ENCODE measurements around the gene ASIC2.

Gene ASIC2

GRCh38 chr17:32998111-32998886, 294.8 kb downstream of the ASIC2 start:
- no peaks in the 10 kb centered on the region for H3K9me3 ChIP-seq (ENCODE audit: control insufficient read depth, insufficient read depth, low read depth, low read length)
- ChIA-PET CTCF (interaction anchor here (0.6 to 3.5 kb wide), 41 partner anchors 11 to 695 kb away, joined by 3 to 19 read pairs (median 4); partner anchors contain the start of gene MYO1D), POLR2A (no interaction called here)
- H3K27ac ChIP-seq (ENCODE audit: extremely low read depth, low read depth, low read length), result no peak overlapping the region
- no peaks in the 10 kb centered on the region for H3K36me3 ChIP-seq (ENCODE audit: control insufficient read depth in 2 of 2, insufficient read depth in 1 of 2, low read length in 2 of 2)
- H3K4me3 ChIP-seq (ENCODE audit: low read depth, low read length), result peak overlapping the region; percentile 26
- no peaks in the 10 kb centered on the region for H3K4me1 ChIP-seq (ENCODE audit: control insufficient read depth, insufficient read depth, low read length)
- TF ChIP-seq, protein P1, sequence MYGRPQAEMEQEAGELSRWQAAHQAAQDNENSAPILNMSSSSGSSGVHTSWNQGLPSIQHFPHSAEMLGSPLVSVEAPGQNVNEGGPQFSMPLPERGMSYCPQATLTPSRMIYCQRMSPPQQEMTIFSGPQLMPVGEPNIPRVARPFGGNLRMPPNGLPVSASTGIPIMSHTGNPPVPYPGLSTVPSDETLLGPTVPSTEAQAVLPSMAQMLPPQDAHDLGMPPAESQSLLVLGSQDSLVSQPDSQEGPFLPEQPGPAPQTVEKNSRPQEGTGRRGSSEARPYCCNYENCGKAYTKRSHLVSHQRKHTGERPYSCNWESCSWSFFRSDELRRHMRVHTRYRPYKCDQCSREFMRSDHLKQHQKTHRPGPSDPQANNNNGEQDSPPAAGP (tag by site-specific recombination; IDR thresholded peaks at IDR 0.05), result no peak
- TF ChIP-seq ZBTB11 (tag by site-specific recombination; conservative IDR thresholded peaks at IDR 0.05; ENCODE audit: low read depth), result no peak
- TF ChIP-seq ZNF280D (tag by site-specific recombination; IDR thresholded peaks at IDR 0.05), result no peak
- TF ChIP-seq ZNF19 (tag by site-specific recombination; IDR thresholded peaks at IDR 0.05; ENCODE audit: low read depth), result no peak
- TF ChIP-seq ZIC2 (tag by site-specific recombination; IDR thresholded peaks at IDR 0.05), result peak; percentile 71
- TF ChIP-seq SCRT2 (tag by site-specific recombination; IDR thresholded peaks at IDR 0.05), result peak; percentile 18; the same call in 1 of the 2 replicates
- TF ChIP-seq, protein P2, sequence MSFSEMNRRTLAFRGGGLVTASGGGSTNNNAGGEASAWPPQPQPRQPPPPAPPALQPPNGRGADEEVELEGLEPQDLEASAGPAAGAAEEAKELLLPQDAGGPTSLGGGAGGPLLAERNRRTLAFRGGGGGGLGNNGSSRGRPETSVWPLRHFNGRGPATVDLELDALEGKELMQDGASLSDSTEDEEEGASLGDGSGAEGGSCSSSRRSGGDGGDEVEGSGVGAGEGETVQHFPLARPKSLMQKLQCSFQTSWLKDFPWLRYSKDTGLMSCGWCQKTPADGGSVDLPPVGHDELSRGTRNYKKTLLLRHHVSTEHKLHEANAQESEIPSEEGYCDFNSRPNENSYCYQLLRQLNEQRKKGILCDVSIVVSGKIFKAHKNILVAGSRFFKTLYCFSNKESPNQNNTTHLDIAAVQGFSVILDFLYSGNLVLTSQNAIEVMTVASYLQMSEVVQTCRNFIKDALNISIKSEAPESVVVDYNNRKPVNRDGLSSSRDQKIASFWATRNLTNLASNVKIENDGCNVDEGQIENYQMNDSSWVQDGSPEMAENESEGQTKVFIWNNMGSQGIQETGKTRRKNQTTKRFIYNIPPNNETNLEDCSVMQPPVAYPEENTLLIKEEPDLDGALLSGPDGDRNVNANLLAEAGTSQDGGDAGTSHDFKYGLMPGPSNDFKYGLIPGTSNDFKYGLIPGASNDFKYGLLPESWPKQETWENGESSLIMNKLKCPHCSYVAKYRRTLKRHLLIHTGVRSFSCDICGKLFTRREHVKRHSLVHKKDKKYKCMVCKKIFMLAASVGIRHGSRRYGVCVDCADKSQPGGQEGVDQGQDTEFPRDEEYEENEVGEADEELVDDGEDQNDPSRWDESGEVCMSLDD (tag by site-specific recombination; IDR thresholded peaks at IDR 0.05), result no peak
- TF ChIP-seq ZNF830 (tag by site-specific recombination; IDR thresholded peaks at IDR 0.05; ENCODE audit: low read depth), result no peak
- TF ChIP-seq, protein P3, sequence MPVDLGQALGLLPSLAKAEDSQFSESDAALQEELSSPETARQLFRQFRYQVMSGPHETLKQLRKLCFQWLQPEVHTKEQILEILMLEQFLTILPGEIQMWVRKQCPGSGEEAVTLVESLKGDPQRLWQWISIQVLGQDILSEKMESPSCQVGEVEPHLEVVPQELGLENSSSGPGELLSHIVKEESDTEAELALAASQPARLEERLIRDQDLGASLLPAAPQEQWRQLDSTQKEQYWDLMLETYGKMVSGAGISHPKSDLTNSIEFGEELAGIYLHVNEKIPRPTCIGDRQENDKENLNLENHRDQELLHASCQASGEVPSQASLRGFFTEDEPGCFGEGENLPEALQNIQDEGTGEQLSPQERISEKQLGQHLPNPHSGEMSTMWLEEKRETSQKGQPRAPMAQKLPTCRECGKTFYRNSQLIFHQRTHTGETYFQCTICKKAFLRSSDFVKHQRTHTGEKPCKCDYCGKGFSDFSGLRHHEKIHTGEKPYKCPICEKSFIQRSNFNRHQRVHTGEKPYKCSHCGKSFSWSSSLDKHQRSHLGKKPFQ (tag by site-specific recombination; IDR thresholded peaks at IDR 0.05), result no peak
- no peak for TF ChIP-seq ZNF169 (tag by site-specific recombination; IDR thresholded peaks at IDR 0.05)
- TF ChIP-seq ZNF654 (tag by site-specific recombination; IDR thresholded peaks at IDR 0.05; ENCODE audit: low read depth), result peak; percentile 79
- peak; percentile 69 for TF ChIP-seq GLIS2 (tag by site-specific recombination; IDR thresholded peaks at IDR 0.05)
- TF ChIP-seq, protein P4, sequence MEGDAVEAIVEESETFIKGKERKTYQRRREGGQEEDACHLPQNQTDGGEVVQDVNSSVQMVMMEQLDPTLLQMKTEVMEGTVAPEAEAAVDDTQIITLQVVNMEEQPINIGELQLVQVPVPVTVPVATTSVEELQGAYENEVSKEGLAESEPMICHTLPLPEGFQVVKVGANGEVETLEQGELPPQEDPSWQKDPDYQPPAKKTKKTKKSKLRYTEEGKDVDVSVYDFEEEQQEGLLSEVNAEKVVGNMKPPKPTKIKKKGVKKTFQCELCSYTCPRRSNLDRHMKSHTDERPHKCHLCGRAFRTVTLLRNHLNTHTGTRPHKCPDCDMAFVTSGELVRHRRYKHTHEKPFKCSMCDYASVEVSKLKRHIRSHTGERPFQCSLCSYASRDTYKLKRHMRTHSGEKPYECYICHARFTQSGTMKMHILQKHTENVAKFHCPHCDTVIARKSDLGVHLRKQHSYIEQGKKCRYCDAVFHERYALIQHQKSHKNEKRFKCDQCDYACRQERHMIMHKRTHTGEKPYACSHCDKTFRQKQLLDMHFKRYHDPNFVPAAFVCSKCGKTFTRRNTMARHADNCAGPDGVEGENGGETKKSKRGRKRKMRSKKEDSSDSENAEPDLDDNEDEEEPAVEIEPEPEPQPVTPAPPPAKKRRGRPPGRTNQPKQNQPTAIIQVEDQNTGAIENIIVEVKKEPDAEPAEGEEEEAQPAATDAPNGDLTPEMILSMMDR (tag by site-specific recombination; IDR thresholded peaks at IDR 0.05), result peak; percentile 85
- peak; percentile 76 for TF ChIP-seq ZBTB17 (tag by site-specific recombination; IDR thresholded peaks at IDR 0.05)
- TF ChIP-seq PATZ1 (tag by site-specific recombination; IDR thresholded peaks at IDR 0.05), result 0 out of 2 replicates have a peak, but pooled peaks have one; percentile 30
- TF ChIP-seq, protein P5, sequence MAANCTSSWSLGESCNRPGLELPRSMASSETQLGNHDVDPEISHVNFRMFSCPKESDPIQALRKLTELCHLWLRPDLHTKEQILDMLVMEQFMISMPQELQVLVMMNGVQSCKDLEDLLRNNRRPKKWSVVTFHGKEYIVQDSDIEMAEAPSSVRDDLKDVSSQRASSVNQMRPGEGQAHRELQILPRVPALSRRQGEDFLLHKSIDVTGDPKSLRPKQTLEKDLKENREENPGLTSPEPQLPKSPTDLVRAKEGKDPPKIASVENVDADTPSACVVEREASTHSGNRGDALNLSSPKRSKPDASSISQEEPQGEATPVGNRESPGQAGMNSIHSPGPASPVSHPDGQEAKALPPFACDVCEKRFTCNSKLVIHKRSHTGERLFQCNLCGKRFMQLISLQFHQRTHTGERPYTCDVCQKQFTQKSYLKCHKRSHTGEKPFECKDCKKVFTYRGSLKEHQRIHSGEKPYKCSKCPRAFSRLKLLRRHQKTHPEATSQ (tag by site-specific recombination; IDR thresholded peaks at IDR 0.05), result no peak
- peak; percentile 98 for TF ChIP-seq GLIS1 (tag by site-specific recombination; IDR thresholded peaks at IDR 0.05)
- no peak for TF ChIP-seq PRDM1 (tag by site-specific recombination; IDR thresholded peaks at IDR 0.05)
